Measurements from ENCODE around the gene TPMT.
A peak's percentile ranks its signal among the peaks of the same experiment; 100 is the strongest.

The TPMT gene

DNA sequence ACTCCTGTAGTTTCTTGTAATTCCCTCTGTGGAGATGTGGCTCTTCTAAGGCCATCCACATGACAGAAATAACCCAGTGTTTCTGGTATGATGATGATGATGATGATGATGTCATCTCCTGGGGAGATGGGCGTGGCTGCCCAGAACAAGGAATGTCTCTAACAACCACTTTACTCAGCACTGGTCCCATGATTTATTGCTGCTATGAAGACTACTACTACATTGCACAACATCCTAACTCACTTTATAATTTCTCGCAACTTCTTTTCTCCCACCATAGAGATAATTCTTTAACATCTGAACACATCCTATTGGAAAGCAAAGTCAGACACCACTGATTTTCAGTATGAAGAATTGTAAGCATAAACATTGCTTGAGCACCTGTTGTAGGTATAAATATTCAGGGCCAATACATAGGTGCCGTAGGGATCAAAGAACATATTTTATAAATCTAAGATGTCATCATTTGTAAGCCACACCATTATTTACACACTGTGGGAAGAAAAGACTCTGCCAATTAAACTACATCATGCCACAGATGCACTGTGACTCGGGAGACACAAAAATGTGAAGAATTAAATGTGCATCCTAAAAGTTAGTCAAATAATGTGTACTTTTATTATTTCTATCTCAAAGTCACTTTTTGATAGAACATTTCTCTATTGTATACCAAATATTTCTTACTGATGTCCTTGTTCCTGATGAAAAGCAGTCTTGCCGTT is 6.4 kb downstream of the TPMT start:
- no peaks in the 10 kb centered on the region for H3K27me3 ChIP-seq
- H3K4me1 ChIP-seq, result peaks cover 0 to 40% (median 7%) of the 10 kb centered on the region in 10 experiments; a peak in 13 of 20 replicates
- TF ChIP-seq Cebpa-rat (IDR thresholded peaks at IDR 0.05), result no peak
- H3K4me3 ChIP-seq, result no peak overlapping the region
- peak overlapping the region in 3 of 11 experiments; percentile 6 to 46 (median 29); a peak in 5 of 22 replicates for H3K4me2 ChIP-seq
- peaks cover 0 to 64% (median 0%) of the 10 kb centered on the region in 11 experiments; a peak in 9 of 22 replicates for H3K36me3 ChIP-seq
- H3K27ac ChIP-seq, result no peak overlapping the region
- no peak overlapping the region for H3K9ac ChIP-seq
- no peaks in the 10 kb centered on the region for H3K9me3 ChIP-seq (replicated peaks in 1 of 11)
- H4K20me1 ChIP-seq, result no peaks in the 10 kb centered on the region; a peak in 2 of 22 replicates

DNA sequence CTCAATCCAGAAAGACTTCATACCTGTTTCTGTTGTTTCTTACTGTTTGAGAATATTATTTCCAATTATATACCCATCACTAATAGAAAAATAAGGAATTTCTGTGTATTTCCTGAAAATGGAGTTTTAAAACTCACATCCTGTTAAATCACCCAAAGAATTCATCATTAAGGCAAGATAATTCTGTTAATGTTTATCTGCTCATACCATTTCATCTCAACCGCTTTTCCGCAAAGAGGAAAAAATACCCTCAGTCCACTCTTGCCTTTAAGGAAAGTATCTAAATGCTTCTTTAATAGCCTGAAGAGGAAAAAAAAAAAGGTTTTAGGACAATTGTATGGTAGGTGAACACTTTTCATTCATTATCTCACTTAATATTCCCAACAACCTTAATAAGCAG is 7.3 kb downstream of the TPMT start:
- no peak overlapping the region for H3K27ac ChIP-seq
- no peaks in the 10 kb centered on the region for H3K9me3 ChIP-seq (replicated peaks in 1 of 11)
- H3K4me2 ChIP-seq, result no peak overlapping the region
- H4K20me1 ChIP-seq, result no peaks in the 10 kb centered on the region
- no peaks in the 10 kb centered on the region for H3K27me3 ChIP-seq
- H3K4me3 ChIP-seq, result no peak overlapping the region
- H3K4me1 ChIP-seq, result peaks cover 0 to 32% (median 0%) of the 10 kb centered on the region in 10 experiments; a peak in 8 of 20 replicates
- TF ChIP-seq Cebpa-rat (IDR thresholded peaks at IDR 0.05), result no peak
- H3K9ac ChIP-seq, result no peak overlapping the region
- peaks cover 0 to 72% (median 8%) of the 10 kb centered on the region in 11 experiments; a peak in 16 of 22 replicates for H3K36me3 ChIP-seq

DNA sequence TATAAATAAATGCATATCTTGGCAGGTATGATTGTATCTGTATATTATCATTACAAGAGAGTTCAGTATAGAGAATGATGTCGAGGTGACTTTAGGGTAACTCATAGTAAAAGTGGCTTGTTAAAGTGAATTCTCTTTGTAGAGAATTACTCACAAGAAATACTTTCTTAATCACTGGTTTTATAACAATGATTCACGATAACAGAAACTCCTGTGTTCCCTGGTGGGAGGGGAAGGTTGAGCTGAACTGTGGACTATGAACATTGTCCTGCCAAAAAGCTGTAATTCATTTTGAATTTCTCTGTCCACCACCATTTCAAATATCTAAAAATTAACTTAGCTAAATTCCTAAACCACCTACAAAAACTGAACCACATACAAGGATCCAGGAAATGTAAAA is 7.7 kb downstream of the TPMT start:
- Histone ChIP-seq H3K27me3 (no peaks in the 10 kb centered on the region), H3K4me1 (peaks cover 0 to 27% (median 0%) of the 10 kb centered on the region in 10 experiments; a peak in 7 of 20 replicates), H3K36me3 (peaks cover 0 to 77% (median 13%) of the 10 kb centered on the region in 11 experiments; a peak in 17 of 22 replicates), H3K9ac (no peak overlapping the region), H3K4me2 (no peak overlapping the region), H3K27ac (no peak overlapping the region), H3K9me3 (replicated peaks in 1 of 11) (no peaks in the 10 kb centered on the region), H4K20me1 (no peaks in the 10 kb centered on the region), H3K4me3 (no peak overlapping the region)
- TF ChIP-seq Cebpa-rat (IDR thresholded peaks at IDR 0.05), result no peak

DNA sequence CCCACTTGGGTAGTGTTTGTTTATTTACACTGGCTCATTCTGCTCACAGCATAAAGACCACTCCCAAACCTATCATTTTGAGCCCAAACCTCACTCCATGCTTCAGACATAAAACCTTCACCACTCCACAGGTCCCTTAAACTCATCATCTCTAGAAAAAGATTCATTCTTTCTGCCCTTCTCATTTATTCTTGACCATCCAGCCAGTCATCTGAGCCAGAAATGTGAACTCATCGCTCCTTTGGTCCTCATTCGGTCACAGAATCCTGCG is 12.4 kb downstream of the TPMT start:
- Histone ChIP-seq H3K27ac (no peak overlapping the region), H3K4me3 (no peak overlapping the region), H3K27me3 (no peaks in the 10 kb centered on the region), H3K4me2 (no peak overlapping the region), H3K36me3 (peaks cover 4 to 99% (median 26%) of the 10 kb centered on the region in 11 experiments; a peak in 20 of 22 replicates), H3K9ac (no peak overlapping the region), H3K9me3 (replicated peaks in 1 of 11) (no peaks in the 10 kb centered on the region), H3K4me1 (no peaks in the 10 kb centered on the region), H4K20me1 (no peaks in the 10 kb centered on the region)
- no peak for TF ChIP-seq Cebpa-rat (IDR thresholded peaks at IDR 0.05)

DNA sequence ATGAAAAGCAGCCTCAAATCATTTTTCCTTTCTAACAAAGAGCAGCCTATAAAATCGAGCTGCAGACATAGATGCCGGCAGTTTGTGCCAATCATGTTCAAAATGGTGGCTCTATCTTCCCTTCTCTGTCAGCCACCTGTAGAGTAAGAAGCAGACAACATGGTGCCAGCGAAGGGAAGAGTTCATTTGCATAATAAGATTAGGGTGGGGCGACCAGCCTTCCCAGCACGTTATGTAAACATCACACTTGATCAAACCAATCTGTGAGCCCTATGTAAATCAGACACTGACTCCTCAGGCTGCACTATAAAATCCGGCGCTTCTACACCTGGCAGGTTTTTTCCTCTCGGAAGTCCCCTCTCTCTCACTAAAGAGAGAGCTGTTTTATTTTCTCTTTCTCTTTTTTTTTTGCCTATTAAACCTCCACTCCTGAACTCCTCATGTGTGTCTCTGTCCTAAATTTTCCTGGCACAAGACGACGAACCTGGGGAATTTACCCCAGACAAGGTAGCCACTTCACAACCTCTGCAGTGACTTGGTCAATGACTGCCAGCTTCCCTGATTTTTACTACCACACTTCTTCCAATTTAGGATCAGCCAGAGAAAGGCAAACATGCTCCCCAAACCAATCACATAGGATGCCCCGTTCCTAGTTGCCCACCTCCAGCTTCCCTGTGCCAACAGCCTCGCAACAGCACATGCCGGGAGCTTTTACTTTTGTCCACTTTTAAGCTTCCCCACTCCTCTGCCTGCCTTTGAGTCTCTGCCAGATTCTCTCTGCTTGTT is 12.9 kb downstream of the TPMT start:
- Histone ChIP-seq H3K9me3 (replicated peaks in 1 of 11) (no peaks in the 10 kb centered on the region), H3K27ac (no peak overlapping the region), H3K36me3 (peaks cover 4 to 99% (median 26%) of the 10 kb centered on the region in 11 experiments; a peak in 20 of 22 replicates), H3K4me3 (no peak overlapping the region), H3K27me3 (no peaks in the 10 kb centered on the region), H4K20me1 (no peaks in the 10 kb centered on the region), H3K4me2 (no peak overlapping the region), H3K9ac (no peak overlapping the region), H3K4me1 (no peaks in the 10 kb centered on the region)
- no peak for TF ChIP-seq Cebpa-rat (IDR thresholded peaks at IDR 0.05)

DNA sequence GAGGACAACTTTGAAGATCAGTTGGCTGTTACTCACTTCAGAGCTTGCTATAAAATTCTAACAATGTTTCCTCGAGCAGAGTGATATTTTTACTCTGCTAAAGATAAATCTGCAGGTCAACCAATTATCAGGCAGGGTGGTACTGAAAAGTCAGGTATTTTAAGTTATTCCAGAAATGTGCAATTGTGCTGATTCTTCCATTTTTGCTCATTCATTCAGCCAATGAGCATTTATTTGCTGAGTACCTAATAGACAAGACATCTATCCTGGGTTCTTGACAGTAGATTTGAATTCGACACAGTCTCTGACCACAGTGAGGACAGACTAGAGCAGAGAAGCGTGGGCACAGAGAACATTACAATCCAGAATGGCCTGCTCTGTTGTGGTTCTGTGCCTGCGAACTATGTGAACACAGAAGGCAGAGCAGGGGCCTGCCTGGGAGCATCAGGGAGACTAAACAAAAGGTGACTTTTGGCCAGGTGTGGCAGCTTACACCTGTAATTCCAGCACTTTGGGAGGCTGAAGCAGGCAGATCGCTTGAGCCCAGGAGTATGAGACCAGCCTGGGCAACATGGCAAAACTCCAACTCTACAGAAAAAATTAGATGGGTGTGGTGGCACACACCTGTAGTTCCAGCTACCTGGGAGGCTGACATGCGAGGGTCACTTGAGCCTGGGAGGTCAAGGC is 14.8 kb downstream of the TPMT start:
- Histone ChIP-seq H3K36me3 (peaks cover 4 to 99% (median 26%) of the 10 kb centered on the region in 11 experiments; a peak in 19 of 22 replicates), H4K20me1 (no peaks in the 10 kb centered on the region), H3K4me3 (no peak overlapping the region), H3K4me1 (no peaks in the 10 kb centered on the region), H3K27ac (no peak overlapping the region), H3K9me3 (replicated peaks in 1 of 11) (no peaks in the 10 kb centered on the region), H3K9ac (no peak overlapping the region), H3K4me2 (no peak overlapping the region), H3K27me3 (no peaks in the 10 kb centered on the region)
- TF ChIP-seq Cebpa-rat (IDR thresholded peaks at IDR 0.05), result no peak

DNA sequence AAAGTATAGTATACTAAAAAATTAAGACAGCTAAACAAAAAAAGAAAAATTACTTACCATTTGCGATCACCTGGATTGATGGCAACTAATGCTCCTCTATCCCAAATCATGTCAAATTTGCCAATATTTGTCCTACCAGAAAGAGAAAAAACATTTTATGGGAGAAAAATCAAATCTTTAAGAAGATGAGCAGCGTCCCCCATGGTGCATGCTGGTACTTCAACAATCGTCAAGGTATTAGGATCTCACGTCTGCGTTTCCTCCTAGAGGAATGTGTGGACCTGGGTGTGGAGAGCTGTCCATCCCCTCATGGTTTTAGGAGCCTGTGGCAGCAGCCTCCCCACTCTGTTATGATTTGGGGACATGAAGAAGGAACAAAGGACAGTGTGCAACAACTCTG is 16.0 kb downstream of the TPMT start:
- H3K9me3 ChIP-seq (replicated peaks in 1 of 11), result no peaks in the 10 kb centered on the region
- H3K4me2 ChIP-seq, result no peak overlapping the region
- peaks cover 4 to 99% (median 26%) of the 10 kb centered on the region in 11 experiments; a peak in 19 of 22 replicates for H3K36me3 ChIP-seq
- H3K27ac ChIP-seq, result no peak overlapping the region
- no peak overlapping the region for H3K9ac ChIP-seq
- H3K4me1 ChIP-seq, result no peaks in the 10 kb centered on the region
- no peaks in the 10 kb centered on the region for H4K20me1 ChIP-seq
- H3K27me3 ChIP-seq, result no peaks in the 10 kb centered on the region
- TF ChIP-seq Cebpa-rat (IDR thresholded peaks at IDR 0.05), result no peak
- no peak overlapping the region for H3K4me3 ChIP-seq

DNA sequence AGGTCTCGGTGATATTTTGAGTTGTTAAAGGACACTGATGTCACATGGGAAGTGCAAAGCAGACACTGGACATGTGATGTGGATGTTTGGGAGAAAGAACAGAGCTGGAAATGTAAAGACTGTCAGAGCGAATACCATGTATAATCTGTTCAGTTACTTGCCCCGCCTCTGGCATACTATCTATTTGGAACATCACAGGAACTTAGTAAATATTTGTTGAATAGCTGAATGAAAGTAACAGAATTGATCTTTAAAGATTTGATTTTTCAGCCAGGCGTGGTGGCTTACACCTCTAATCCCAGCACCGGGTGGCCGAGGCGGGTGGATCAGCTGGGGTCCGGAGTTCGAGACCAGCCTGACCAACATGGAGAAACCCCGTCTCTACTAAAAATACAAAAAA is 18.6 kb downstream of the TPMT start:
- H3K9me3 ChIP-seq (replicated peaks in 1 of 11), result no peaks in the 10 kb centered on the region
- no peak overlapping the region for H3K27ac ChIP-seq

DNA sequence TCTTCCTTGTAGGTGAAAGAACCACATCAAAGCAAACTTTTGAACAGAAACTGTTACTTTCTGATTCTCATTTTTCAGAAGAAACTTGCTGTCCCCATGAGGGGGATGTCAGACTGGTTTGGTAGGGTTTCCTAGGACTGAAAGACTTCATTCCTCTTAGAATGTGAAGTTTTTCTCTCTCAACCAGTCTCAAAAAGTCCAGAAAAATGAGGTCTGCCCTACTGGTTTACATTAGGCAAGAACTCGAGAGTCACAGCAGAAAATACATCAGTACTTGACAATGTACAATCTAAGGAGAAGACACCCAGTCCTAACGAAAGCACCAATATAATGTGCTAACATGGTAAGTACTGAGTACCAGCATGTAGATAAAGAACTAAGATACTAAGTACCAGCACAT is 19.7 kb downstream of the TPMT start:
- peaks cover 0 to 100% (median 17%) of the 10 kb centered on the region in 11 experiments; a peak in 14 of 22 replicates for H3K36me3 ChIP-seq
- no peak overlapping the region for H3K9ac ChIP-seq
- H4K20me1 ChIP-seq, result no peaks in the 10 kb centered on the region
- no peaks in the 10 kb centered on the region for H3K27me3 ChIP-seq
- H3K4me2 ChIP-seq, result no peak overlapping the region
- H3K4me1 ChIP-seq, result no peaks in the 10 kb centered on the region
- TF ChIP-seq Cebpa-rat (IDR thresholded peaks at IDR 0.05), result no peak
- H3K9me3 ChIP-seq (replicated peaks in 1 of 11), result no peaks in the 10 kb centered on the region
- no peak overlapping the region for H3K27ac ChIP-seq
- H3K4me3 ChIP-seq, result no peak overlapping the region

More for the DNA sequence above, 18.6 kb downstream of the TPMT start:
- Histone ChIP-seq H3K9ac (no peak overlapping the region), H3K4me2 (no peak overlapping the region), H3K27me3 (no peaks in the 10 kb centered on the region), H4K20me1 (no peaks in the 10 kb centered on the region), H3K4me1 (no peaks in the 10 kb centered on the region), H3K4me3 (no peak overlapping the region), H3K36me3 (peaks cover 0 to 100% (median 17%) of the 10 kb centered on the region in 11 experiments; a peak in 15 of 22 replicates)
- TF ChIP-seq Cebpa-rat (IDR thresholded peaks at IDR 0.05), result no peak

Measured in BLaER1 treated with 17β-estradiol and CSF1 and Interleukin-3, amounts not matched to agents 10 nM and 100 nM (cell line).